Thyroid gland (tissue), 4 donors: ENCODE data around the gene GPR35. TPM values are rescaled to one million over a fixed set of nuclear protein-coding genes. Genes with fewer than 3 reads are reported as not detected.

ENCODE experiments used
- DNase-seq, 2 donors: peaks; one replicate each; pipeline ENCODE4 v3.0.0-alpha.2; 2019
- H3K27ac ChIP-seq, 3 donors: fragments of 200-600 bp; sonication (generic); 1 replicate in 2 of 3; 2 replicates in 1 of 3; pipeline ENCODE4 v1.5.1; 2016 to 2019; ENCODE audit warnings: mild to moderate bottlenecking in 1 of 3, moderate library complexity in 1 of 3
- H3K27me3 ChIP-seq: fragments of 200-600 bp; sonication (generic); one replicate; pipeline ENCODE4 v1.5.1; 2019
- H3K36me3 ChIP-seq, 2 donors: fragments of 200-600 bp; sonication (generic); one replicate each; pipeline ENCODE4 v1.5.1; 2016 to 2019
- H3K4me1 ChIP-seq, 2 donors: fragments of 200-600 bp; sonication (generic); one replicate each; pipeline ENCODE4 v1.5.1; 2017 to 2019
- H3K4me3 ChIP-seq, 3 donors: fragments of 200-600 bp; sonication (generic); replicated peaks in 1 of 3; 1 replicate in 2 of 3; 2 replicates in 1 of 3; pipeline ENCODE4 v1.5.1; 2016; ENCODE audit warnings: mild to moderate bottlenecking in 1 of 3
- H3K9me3 ChIP-seq: fragments of 200-600 bp; sonication (generic); one replicate; pipeline ENCODE4 v1.5.1; 2017
- POLR2A ChIP-seq, 2 donors: fragments of 450-650 bp; IDR thresholded peaks; one replicate each; pipeline ENCODE4 v1.6.1; 2017; ENCODE audit warnings: antibody characterized with exemption in 2 of 2, mild to moderate bottlenecking in 2 of 2, moderate library complexity in 1 of 2
- WGBS, 2 donors: methylation state at CpG; one replicate each; pipeline ENCODE4 v1.1.5; 2017; 5-methylcytosine and 5-hydroxymethylcytosine counted together
- intact Hi-C: fragments of 100-400 bp; cut with DNase I; formaldehyde crosslinking; loops from one replicate; pipeline ENCODE4 v1.15.1; 2023
- total RNA-seq, 4 donors: library from RNA; depleted of rRNA; stranded (reverse); fragments of >200 nt; gene quantifications; one replicate each; pipeline ENCODE4 v1.2.3, GENCODE V29; 2016
- TF ChIP-seq, protein P1 (sequence below), 6 experiments: fragments of 200-600 bp in 3 of 6; fragments of 450-650 bp in 3 of 6; sonication (generic) in 3 of 6; IDR thresholded peaks; one replicate each; pipeline ENCODE4 v1.5.1; 2016 to 2019; ENCODE audit warnings: antibody characterized with exemption in 6 of 6, mild to moderate bottlenecking in 2 of 6, inconsistent platforms in 1 of 6, moderate library complexity in 1 of 6

Gene GPR35
- total RNA-seq, 4 donors from 2014 or later, result 0.29 to 1.7 (median 1.0) TPM

DNA sequence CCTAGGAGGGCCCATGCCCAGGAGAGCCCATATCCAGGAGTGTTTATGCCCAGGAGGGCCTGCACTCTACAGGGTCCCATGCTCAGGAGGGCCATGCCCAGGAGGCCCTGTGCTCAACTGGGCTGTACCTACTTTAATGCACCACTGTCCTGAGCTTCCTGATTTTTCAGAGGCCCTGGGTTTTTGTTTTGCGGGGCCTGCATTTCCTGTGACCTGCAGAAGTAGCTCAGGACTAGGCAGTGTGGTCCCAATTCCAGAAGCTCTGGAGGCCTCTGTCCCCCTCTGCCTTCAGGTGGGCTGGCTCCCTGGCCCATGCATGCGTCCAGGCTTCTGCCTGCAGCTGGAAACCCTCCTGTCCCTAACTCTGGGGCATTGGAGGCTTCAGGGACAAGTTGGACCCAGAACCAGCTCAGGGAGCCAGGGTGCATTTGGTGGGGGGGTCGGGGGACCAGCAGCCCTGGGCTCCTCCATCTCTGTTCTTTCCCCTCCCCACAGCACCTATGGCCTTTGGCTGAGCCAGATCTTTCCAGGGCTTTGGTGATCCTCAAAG lies 10.8 kb downstream of the GPR35 start:
- intact Hi-C loops, result no loop called here
- WGBS, 2 donors, result 63 to 69% methylated on average over 1 to 3 of the region's 3 CpGs
- DNase-seq, result no peak
- Histone ChIP-seq H3K4me3 (no peak overlapping the region), H3K27ac (no peak overlapping the region), H3K9me3 (no peaks in the 10 kb centered on the region), H3K36me3 (no peaks in the 10 kb centered on the region), H3K4me1 (no peaks in the 10 kb centered on the region), H3K27me3 (no peaks in the 10 kb centered on the region)
- TF ChIP-seq, protein P1, sequence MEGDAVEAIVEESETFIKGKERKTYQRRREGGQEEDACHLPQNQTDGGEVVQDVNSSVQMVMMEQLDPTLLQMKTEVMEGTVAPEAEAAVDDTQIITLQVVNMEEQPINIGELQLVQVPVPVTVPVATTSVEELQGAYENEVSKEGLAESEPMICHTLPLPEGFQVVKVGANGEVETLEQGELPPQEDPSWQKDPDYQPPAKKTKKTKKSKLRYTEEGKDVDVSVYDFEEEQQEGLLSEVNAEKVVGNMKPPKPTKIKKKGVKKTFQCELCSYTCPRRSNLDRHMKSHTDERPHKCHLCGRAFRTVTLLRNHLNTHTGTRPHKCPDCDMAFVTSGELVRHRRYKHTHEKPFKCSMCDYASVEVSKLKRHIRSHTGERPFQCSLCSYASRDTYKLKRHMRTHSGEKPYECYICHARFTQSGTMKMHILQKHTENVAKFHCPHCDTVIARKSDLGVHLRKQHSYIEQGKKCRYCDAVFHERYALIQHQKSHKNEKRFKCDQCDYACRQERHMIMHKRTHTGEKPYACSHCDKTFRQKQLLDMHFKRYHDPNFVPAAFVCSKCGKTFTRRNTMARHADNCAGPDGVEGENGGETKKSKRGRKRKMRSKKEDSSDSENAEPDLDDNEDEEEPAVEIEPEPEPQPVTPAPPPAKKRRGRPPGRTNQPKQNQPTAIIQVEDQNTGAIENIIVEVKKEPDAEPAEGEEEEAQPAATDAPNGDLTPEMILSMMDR (IDR thresholded peaks at IDR 0.05), result no peak
- no peak for TF ChIP-seq POLR2A (IDR thresholded peaks at IDR 0.05)

DNA sequence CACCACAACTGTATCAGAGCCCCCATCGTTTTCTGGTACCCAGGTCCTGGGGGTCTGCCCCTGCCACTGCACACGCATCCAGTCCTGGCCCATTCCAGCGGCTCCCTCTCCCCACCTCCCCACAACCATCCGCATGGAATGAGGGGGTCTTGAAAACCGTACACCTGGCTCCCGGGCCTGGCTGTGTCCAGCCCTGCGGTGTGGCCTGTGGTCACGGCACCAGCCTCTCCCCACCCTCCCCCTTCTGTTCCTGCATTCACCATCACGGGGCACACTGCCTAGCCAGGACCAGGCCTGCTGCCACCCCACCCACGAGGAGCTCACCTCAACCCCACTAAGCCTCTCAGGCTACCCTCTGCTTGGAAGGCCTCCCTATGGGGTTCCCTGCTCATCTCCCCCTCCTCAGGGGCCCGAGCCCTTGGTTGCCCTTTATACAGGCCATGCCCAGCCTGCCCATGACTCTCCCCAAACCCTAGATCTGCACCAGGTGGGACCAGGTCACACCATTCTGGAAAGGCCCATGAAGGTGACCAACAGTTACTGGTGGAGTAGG lies 11.4 kb downstream of the GPR35 start:
- Histone ChIP-seq H3K27me3 (no peaks in the 10 kb centered on the region), H3K9me3 (no peaks in the 10 kb centered on the region), H3K27ac (no peak overlapping the region), H3K4me1 (no peaks in the 10 kb centered on the region), H3K4me3 (no peak overlapping the region), H3K36me3 (no peaks in the 10 kb centered on the region)
- DNase-seq, result no peak
- 74 to 85% methylated on average over 11 of the region's 11 CpGs for WGBS, 2 donors
- intact Hi-C loops, result no loop called here
- TF ChIP-seq POLR2A (IDR thresholded peaks at IDR 0.05), result no peak
- TF ChIP-seq, protein P1 (IDR thresholded peaks at IDR 0.05), result no peak

DNA sequence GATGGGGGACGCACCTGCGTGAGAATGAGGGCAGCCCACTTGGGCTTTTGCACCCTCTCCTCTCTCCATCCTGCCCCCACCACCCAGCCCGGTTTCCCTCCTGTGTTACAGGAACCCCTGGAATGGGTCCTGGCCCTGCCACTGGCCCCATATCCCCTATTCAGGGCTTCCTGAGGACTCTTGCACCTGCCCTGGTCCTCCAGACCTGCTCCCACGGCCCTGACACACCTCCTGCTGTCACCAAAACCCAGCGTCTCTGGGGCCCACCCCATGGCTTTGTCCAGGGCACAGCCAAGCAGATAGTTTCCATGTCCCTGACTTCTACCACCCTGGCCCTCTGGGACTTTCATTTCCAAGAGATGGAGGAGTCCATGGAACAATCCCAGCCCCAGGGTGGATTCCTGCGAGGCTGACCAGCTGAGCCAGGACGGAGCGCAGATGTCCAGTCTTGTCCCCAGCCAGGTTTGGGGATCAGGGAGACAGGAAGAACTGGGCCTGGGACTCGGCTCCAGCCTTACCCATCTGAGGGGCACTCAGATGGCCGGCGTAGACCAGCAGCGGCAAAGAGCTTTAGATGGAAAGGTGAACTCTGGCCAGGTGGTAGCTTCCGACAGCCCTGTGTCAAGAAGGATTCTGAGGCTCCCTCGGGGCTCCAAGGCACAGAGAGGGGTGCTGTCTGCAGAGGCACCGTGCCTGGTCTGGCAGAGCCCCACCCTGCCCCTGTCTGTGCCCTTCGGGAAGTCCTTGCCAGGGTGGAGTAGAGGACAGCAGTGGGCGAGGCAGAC lies 12.0 kb downstream of the GPR35 start:
- no peak for TF ChIP-seq POLR2A (IDR thresholded peaks at IDR 0.05)
- TF ChIP-seq, protein P1 (IDR thresholded peaks at IDR 0.05), result no peak
- H3K27me3 ChIP-seq, result no peaks in the 10 kb centered on the region

DNA sequence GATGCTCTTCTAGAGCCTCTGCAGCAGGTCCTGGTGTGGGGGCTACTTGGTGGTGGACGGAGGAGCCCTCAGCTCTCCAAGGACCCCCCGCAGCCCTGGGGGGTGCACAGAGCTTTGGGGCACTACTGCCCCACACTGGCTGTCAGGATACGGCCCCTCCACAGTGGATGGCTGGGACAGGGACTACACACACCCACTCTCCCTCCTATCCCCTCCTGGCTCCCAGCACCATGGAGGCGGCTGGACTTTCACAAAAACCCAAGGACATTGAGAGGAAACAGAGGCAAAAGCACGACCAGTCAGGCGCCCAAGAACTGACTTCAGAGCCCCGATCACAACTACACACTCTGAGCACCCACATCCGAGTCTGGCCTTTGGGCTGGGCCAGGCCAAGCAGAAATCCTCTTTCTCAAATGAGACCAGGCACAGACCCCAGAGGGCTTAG lies 12.6 kb downstream of the GPR35 start:
- intact Hi-C loops, result no loop called here
- TF ChIP-seq, protein P1 (IDR thresholded peaks at IDR 0.05), result no peak
- no peak for TF ChIP-seq POLR2A (IDR thresholded peaks at IDR 0.05)
- H3K36me3 ChIP-seq, result no peaks in the 10 kb centered on the region
- no peak overlapping the region for H3K4me3 ChIP-seq
- H3K27ac ChIP-seq, result no peak overlapping the region
- no peaks in the 10 kb centered on the region for H3K4me1 ChIP-seq
- H3K27me3 ChIP-seq, result no peaks in the 10 kb centered on the region
- WGBS, 2 donors, result 78 to 80% methylated on average over 7 to 8 of the region's 8 CpGs
- DNase-seq, result no peak
- no peaks in the 10 kb centered on the region for H3K9me3 ChIP-seq

More for the DNA sequence above, 12.0 kb downstream of the GPR35 start:
- H3K27ac ChIP-seq, result no peak overlapping the region
- H3K4me3 ChIP-seq, result no peak overlapping the region
- DNase-seq, result no peak
- intact Hi-C loops, result no loop called here
- H3K4me1 ChIP-seq, result no peaks in the 10 kb centered on the region
- no peaks in the 10 kb centered on the region for H3K9me3 ChIP-seq
- no peaks in the 10 kb centered on the region for H3K36me3 ChIP-seq
- 83 to 88% methylated on average over 13 to 17 of the region's 17 CpGs for WGBS, 2 donors
